Body of pancreas (tissue), 4 donors: Measurements from ENCODE around the gene PA2G4.

Experiments used
- POLR2A ChIP-seq, 3 donors: fragments of 450-650 bp; IDR thresholded peaks; one replicate each; pipeline ENCODE4 v1.6.1; 2016; ENCODE audit warnings: antibody characterized with exemption in 3 of 3, mild to moderate bottlenecking in 2 of 3
- TF ChIP-seq, protein P1 (sequence below), 7 experiments: fragments of 450-650 bp in 4 of 7; fragments of 200-600 bp in 3 of 7; sonication (generic) in 3 of 7; IDR thresholded peaks; one replicate each; pipeline ENCODE4 v1.5.1; 2016 to 2019; ENCODE audit warnings: antibody characterized with exemption in 7 of 7

DNA sequence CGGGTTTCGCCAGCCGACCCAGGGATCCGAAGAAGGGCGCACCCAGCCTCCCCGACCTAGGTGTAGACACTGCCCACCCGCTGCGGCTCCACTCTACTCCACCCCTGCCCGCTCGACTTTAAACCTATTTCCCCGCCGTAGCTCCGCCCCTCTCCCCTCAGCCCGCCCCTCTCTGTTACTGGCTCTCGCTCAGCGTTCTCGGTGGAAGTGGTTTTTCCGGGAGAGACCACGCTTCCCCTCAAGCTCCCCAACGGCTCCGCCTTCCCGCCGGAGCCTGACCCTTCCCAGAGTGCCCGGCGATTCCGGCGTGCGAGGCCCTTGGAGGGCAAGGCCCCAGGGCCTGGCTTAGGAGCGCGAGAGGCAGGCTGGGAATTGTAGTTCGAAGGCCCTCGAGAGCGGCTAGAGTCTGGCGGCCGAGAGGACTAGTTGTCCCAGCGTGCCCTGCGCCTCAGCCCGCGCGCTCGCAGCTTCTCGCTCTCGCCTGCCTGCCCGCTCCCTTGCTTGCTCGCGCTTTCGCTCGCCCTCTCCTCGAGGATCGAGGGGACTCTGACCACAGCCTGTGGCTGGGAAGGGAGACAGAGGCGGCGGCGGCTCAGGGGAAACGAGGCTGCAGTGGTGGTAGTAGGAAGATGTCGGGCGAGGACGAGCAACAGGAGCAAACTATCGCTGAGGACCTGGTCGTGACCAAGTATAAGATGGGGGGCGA lies at the start of gene PA2G4:
- peak; percentile 84 to 98 (median 97) for TF ChIP-seq POLR2A (IDR thresholded peaks at IDR 0.05)
- TF ChIP-seq, protein P1, sequence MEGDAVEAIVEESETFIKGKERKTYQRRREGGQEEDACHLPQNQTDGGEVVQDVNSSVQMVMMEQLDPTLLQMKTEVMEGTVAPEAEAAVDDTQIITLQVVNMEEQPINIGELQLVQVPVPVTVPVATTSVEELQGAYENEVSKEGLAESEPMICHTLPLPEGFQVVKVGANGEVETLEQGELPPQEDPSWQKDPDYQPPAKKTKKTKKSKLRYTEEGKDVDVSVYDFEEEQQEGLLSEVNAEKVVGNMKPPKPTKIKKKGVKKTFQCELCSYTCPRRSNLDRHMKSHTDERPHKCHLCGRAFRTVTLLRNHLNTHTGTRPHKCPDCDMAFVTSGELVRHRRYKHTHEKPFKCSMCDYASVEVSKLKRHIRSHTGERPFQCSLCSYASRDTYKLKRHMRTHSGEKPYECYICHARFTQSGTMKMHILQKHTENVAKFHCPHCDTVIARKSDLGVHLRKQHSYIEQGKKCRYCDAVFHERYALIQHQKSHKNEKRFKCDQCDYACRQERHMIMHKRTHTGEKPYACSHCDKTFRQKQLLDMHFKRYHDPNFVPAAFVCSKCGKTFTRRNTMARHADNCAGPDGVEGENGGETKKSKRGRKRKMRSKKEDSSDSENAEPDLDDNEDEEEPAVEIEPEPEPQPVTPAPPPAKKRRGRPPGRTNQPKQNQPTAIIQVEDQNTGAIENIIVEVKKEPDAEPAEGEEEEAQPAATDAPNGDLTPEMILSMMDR (IDR thresholded peaks at IDR 0.05): peak in 2 of 7 experiments; percentile 21
